LNCAP (cell line): ENCODE data around the gene SAXO1.

Experiments
- TF ChIP-seq, protein P1 (sequence below): fragments of 450-650 bp; IDR thresholded peaks from 2 replicates; pipeline ENCODE4 v1.5.1; 2017; ENCODE audit warnings: mild to moderate bottlenecking

The SAXO1 gene

GRCh38 chr9:18906656-18907395 is 126.2 kb downstream of the SAXO1 start:
- TF ChIP-seq, protein P1, sequence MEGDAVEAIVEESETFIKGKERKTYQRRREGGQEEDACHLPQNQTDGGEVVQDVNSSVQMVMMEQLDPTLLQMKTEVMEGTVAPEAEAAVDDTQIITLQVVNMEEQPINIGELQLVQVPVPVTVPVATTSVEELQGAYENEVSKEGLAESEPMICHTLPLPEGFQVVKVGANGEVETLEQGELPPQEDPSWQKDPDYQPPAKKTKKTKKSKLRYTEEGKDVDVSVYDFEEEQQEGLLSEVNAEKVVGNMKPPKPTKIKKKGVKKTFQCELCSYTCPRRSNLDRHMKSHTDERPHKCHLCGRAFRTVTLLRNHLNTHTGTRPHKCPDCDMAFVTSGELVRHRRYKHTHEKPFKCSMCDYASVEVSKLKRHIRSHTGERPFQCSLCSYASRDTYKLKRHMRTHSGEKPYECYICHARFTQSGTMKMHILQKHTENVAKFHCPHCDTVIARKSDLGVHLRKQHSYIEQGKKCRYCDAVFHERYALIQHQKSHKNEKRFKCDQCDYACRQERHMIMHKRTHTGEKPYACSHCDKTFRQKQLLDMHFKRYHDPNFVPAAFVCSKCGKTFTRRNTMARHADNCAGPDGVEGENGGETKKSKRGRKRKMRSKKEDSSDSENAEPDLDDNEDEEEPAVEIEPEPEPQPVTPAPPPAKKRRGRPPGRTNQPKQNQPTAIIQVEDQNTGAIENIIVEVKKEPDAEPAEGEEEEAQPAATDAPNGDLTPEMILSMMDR: no peak

- TF ChIP-seq, protein P1: no peak
Observed at GRCh38 chr9:18905883-18906629, 127.0 kb downstream of the SAXO1 start.

GRCh38 chr9:18905028-18905882 is 127.8 kb downstream of the SAXO1 start:
- TF ChIP-seq, protein P1: no peak

DNA sequence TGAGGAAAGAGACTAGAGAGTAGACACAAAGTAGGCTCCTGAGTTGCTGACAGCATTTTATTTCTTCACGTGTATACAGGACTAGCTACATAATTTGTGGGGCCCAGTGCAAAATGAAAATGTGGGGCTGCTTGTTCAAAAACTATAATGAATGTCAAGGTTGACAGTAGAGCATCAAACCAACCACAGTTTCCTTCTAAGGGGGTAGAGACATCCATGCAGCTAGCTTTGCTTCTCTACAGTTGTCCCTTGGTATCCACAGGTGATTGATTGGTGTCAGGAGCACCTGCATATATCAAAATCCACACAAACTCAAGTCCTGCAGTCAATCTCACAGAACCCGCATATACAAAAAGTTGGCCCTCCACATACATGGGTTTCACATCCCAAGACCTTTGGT is 129.6 kb downstream of the SAXO1 start:
- TF ChIP-seq, protein P1: no peak

DNA sequence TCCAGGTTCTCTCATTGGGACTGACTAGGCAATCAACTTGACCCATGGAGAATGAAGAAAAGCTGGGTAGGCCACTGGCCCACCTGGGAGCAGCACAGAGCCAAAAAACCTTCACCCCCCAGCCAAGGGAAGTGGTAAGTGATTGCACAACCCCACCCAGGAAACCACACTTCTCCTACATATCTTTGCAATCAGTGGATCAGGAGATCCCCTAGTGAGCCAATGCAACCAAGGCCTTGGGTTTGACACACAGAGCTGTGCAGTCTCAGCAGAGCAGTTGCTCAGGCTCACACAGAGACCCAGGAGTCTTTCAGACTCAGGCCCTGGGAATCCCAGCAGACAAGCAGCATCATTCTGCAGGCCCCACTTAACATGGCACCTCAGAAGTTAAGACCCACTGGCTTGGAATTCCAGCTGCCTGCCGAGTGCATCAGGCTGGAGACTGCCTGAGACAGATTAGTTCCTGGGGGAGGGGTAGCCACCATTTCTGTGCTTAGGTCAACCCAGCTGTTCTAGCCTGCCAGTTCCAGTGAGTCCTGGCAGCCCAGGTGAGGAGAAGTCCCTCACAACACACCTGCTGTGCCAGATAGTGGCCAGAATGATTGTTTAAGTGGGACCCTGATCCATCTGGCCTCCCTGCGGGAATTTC is 136.4 kb downstream of the SAXO1 start:
- TF ChIP-seq, protein P1: no peak

DNA sequence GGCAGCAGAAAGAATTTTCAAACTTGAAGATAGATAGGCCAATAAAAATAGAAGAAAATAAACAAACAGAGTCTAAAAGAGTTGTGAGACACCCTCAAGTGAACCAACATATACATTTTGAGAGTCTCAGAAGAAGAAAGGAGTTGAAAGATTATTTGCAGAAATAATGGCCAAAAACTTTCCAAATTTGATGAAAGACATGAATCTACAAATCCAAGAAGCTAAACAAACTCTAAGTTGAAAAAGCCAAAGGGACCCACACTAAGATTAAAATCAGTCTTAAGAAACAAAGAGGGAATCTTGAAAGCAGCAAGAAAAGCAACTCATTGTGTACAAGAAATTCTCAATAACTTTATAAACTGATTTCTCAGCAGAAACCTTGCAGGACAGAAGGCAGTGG is 137.0 kb downstream of the SAXO1 start:
- TF ChIP-seq, protein P1: no peak

DNA sequence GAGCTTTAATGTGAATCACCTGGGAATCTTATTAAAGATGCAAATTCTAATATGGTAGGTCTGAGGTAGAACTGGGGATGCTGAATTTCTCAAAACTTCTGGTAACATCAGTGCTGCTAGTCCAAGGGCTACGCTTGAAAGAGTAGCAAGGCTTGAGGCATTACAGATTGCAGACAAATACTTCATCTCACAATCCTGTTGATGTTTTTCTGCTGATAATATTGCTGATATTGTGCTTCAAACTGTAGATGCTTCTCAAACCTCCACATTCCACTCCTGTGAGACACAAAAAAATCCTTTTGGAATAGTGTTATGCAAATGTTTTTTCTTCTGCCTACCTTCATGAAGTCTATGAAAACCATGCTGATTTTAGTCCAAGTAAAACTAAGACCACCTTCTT is 139.5 kb downstream of the SAXO1 start:
- TF ChIP-seq, protein P1: no peak
